Measurements from ENCODE around the gene FNDC3B.

Gene FNDC3B

DNA sequence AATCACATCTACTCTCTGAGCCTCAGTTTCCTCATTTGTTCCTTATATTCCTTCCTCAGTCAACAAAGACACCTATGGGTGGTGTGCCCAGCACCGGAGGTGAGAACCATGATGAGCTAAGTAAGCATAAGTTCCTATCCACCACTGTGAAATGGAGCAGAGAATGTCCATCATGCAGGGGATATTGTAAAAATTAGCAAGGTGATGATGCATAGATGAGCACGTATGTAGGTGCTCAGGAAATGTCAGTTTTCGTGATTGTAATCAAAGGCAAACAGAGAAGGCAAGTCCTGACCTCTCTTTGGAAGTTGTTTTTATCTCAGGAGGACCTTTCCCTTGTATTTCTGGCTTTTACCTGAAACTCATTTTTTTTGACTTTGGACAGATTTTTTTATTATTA, 243.5 kb downstream of the FNDC3B start:
- H3K36me3 ChIP-seq (replicated peaks; ENCODE audit: low read depth, low read length): no peaks in the 10 kb centered on the region
- H3K4me3 ChIP-seq (ENCODE audit: low read length): no peak overlapping the region
- TF ChIP-seq EZH2phosphoT487 (IDR thresholded peaks at IDR 0.05; ENCODE audit: low read depth): no peak
- TF ChIP-seq, protein P1, sequence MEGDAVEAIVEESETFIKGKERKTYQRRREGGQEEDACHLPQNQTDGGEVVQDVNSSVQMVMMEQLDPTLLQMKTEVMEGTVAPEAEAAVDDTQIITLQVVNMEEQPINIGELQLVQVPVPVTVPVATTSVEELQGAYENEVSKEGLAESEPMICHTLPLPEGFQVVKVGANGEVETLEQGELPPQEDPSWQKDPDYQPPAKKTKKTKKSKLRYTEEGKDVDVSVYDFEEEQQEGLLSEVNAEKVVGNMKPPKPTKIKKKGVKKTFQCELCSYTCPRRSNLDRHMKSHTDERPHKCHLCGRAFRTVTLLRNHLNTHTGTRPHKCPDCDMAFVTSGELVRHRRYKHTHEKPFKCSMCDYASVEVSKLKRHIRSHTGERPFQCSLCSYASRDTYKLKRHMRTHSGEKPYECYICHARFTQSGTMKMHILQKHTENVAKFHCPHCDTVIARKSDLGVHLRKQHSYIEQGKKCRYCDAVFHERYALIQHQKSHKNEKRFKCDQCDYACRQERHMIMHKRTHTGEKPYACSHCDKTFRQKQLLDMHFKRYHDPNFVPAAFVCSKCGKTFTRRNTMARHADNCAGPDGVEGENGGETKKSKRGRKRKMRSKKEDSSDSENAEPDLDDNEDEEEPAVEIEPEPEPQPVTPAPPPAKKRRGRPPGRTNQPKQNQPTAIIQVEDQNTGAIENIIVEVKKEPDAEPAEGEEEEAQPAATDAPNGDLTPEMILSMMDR (IDR thresholded peaks at IDR 0.05; ENCODE audit: low read depth, low read length): no peak
- H3K4me1 ChIP-seq (ENCODE audit: low read length): no peaks in the 10 kb centered on the region
- no peak overlapping the region for H3K27ac ChIP-seq (ENCODE audit: low read length)
- no peak overlapping the region for H2AFZ ChIP-seq (ENCODE audit: low read depth, low read length)
- H3K27me3 ChIP-seq (ENCODE audit: low read depth, low read length): no peaks in the 10 kb centered on the region
- no peaks in the 10 kb centered on the region for H3K9me3 ChIP-seq (ENCODE audit: insufficient read depth, low read length)
- H3K79me2 ChIP-seq (ENCODE audit: low read length): no peaks in the 10 kb centered on the region
- no peaks in the 10 kb centered on the region for H4K20me1 ChIP-seq (ENCODE audit: insufficient read depth, low read length)
- H3K4me2 ChIP-seq (ENCODE audit: low read length): no peak overlapping the region
- H3K9ac ChIP-seq (ENCODE audit: low read length): no peak overlapping the region

DNA sequence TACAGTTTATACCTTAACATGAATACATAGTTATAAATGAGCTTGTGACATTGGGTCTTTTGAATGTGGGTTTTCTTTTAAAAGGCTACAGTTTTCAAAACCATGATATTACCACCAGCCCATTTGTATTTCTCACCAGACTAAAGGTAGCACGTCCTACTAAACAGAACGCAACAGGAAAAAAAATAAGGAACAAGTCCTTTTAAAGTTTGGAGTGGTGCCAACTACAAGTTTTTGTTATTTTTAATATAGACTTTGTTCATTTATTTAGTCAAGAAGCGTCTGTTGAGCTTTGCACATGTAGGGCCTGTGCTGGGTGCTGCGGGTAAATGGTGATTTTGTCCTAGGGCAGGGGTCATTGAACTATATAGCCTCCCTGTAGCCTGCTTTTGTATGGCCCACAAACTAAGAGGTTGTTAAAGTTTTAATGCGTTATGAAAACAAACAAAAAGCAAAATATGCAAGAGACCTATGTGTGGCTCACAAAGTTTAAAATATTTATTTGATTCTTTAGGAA, 244.5 kb downstream of the FNDC3B start:
- no peaks in the 10 kb centered on the region for H3K9me3 ChIP-seq (ENCODE audit: insufficient read depth, low read length)
- no peak overlapping the region for H2AFZ ChIP-seq (ENCODE audit: low read depth, low read length)
- no peak overlapping the region for H3K4me2 ChIP-seq (ENCODE audit: low read length)
- no peak overlapping the region for H3K27ac ChIP-seq (ENCODE audit: low read length)
- H3K4me3 ChIP-seq (ENCODE audit: low read length): no peak overlapping the region
- no peaks in the 10 kb centered on the region for H3K36me3 ChIP-seq (replicated peaks; ENCODE audit: low read depth, low read length)
- H3K79me2 ChIP-seq (ENCODE audit: low read length): no peaks in the 10 kb centered on the region
- TF ChIP-seq, protein P1 (IDR thresholded peaks at IDR 0.05; ENCODE audit: low read depth, low read length): no peak
- TF ChIP-seq EZH2phosphoT487 (IDR thresholded peaks at IDR 0.05; ENCODE audit: low read depth): no peak
- no peaks in the 10 kb centered on the region for H3K27me3 ChIP-seq (ENCODE audit: low read depth, low read length)
- no peak overlapping the region for H3K9ac ChIP-seq (ENCODE audit: low read length)
- H3K4me1 ChIP-seq (ENCODE audit: low read length): no peaks in the 10 kb centered on the region
- no peaks in the 10 kb centered on the region for H4K20me1 ChIP-seq (ENCODE audit: insufficient read depth, low read length)

DNA sequence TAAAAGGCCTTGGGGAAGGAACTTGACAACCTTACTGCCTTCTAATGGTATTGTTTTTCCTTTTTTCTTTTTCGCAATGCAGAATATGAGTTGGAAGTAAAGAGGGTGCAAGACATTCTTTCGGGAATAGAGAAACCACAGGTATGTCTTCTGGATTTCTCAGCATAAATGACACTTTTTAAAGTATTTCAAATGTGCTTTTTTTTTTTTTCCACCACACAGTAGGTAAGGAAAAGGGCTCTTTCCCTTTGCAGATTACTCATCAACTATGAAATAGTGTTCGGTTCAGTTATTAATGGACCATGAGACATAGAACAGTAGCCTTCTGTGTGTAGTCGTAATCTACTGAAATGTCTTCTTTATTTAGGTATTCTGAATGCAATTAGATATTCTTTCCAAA, 246.5 kb downstream of the FNDC3B start:
- no peak overlapping the region for H2AFZ ChIP-seq (ENCODE audit: low read depth, low read length)
- no peaks in the 10 kb centered on the region for H3K36me3 ChIP-seq (replicated peaks; ENCODE audit: low read depth, low read length)
- no peak overlapping the region for H3K27ac ChIP-seq (ENCODE audit: low read length)
- H3K9me3 ChIP-seq (ENCODE audit: insufficient read depth, low read length): no peaks in the 10 kb centered on the region
- no peak overlapping the region for H3K4me3 ChIP-seq (ENCODE audit: low read length)
- H3K4me2 ChIP-seq (ENCODE audit: low read length): no peak overlapping the region
- no peaks in the 10 kb centered on the region for H3K27me3 ChIP-seq (ENCODE audit: low read depth, low read length)
- TF ChIP-seq, protein P1 (IDR thresholded peaks at IDR 0.05; ENCODE audit: low read depth, low read length): no peak
- TF ChIP-seq EZH2phosphoT487 (IDR thresholded peaks at IDR 0.05; ENCODE audit: low read depth): no peak
- no peaks in the 10 kb centered on the region for H4K20me1 ChIP-seq (ENCODE audit: insufficient read depth, low read length)
- no peaks in the 10 kb centered on the region for H3K79me2 ChIP-seq (ENCODE audit: low read length)
- H3K9ac ChIP-seq (ENCODE audit: low read length): no peak overlapping the region
- no peaks in the 10 kb centered on the region for H3K4me1 ChIP-seq (ENCODE audit: low read length)

DNA sequence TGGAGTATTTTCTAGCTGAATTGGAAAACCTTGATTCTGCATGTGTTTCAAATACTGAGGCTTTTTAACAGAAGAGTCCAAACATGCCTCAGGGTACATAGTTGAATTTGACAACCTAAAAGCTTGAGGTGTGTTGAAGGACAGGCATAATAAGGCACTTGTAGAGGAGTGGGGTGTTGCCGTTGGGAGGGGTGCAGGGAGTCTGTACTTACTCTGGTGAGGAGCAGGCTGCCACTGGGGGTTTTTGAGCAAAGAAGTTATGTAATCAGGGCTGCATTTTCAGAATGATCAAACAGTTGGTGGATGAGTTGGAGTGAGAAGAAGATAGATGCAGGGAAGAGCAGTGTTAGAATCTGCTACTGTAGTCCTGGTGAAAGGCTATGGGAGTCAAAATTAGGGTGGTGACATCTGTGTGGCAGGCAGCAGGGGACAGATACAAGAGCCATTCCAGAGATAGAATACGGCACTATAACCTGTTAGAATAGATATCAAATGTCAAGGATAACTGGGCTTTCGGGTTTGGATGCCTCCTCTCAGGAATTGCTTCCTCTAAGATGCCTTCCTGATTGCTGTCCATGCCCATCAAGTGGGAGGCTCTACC, 247.3 kb downstream of the FNDC3B start:
- H3K27me3 ChIP-seq (ENCODE audit: low read depth, low read length): no peaks in the 10 kb centered on the region
- H2AFZ ChIP-seq (ENCODE audit: low read depth, low read length): no peak overlapping the region
- no peaks in the 10 kb centered on the region for H4K20me1 ChIP-seq (ENCODE audit: insufficient read depth, low read length)
- no peak overlapping the region for H3K4me2 ChIP-seq (ENCODE audit: low read length)
- no peak overlapping the region for H3K4me3 ChIP-seq (ENCODE audit: low read length)
- no peaks in the 10 kb centered on the region for H3K79me2 ChIP-seq (ENCODE audit: low read length)
- H3K36me3 ChIP-seq (replicated peaks; ENCODE audit: low read depth, low read length): no peaks in the 10 kb centered on the region
- no peaks in the 10 kb centered on the region for H3K9me3 ChIP-seq (ENCODE audit: insufficient read depth, low read length)
- no peak overlapping the region for H3K9ac ChIP-seq (ENCODE audit: low read length)
- no peak overlapping the region for H3K27ac ChIP-seq (ENCODE audit: low read length)
- TF ChIP-seq, protein P1 (IDR thresholded peaks at IDR 0.05; ENCODE audit: low read depth, low read length): no peak
- TF ChIP-seq EZH2phosphoT487 (IDR thresholded peaks at IDR 0.05; ENCODE audit: low read depth): no peak
- H3K4me1 ChIP-seq (ENCODE audit: low read length): no peaks in the 10 kb centered on the region

Measured in OCI-LY3 (cell line).